ENCODE measurements around the gene NPHP3.
A peak's percentile ranks its signal among the peaks of the same experiment; 100 is the strongest.
"Not testable (repeated sequence)": the region's sequence is repeated elsewhere in the genome, so short reads cannot be mapped to it uniquely, and the experiment has no call there.

NPHP3 gene

GRCh38 chr3:132722165-132723023 lies at the start of gene NPHP3:
TSS of gene NPHP3 (minus strand) at chr3:132722409. CDS start at chr3:132722355, 54 bp downstream.
- peak; percentile 88 for DNase-seq

GRCh38 chr3:132758740-132759139 lies 36.5 kb upstream of the NPHP3 start:
- no peak for DNase-seq

GRCh38 chr3:132756108-132756650 lies 34.0 kb upstream of the NPHP3 start:
- DNase-seq, result no peak

GRCh38 chr3:132753946-132754345 lies 31.7 kb upstream of the NPHP3 start:
- no peak for DNase-seq

GRCh38 chr3:132749786-132750185 lies 27.6 kb upstream of the NPHP3 start:
- DNase-seq, result no peak

- DNase-seq, result not testable (repeated sequence)
These were observed 24.5 kb upstream of the NPHP3 start for GRCh38 chr3:132746720-132747119.

- no peak for DNase-seq
These were observed 16.1 kb upstream of the NPHP3 start for GRCh38 chr3:132738314-132738713.

- no peak for DNase-seq
These were observed 13.4 kb upstream of the NPHP3 start for GRCh38 chr3:132735589-132735988.

GRCh38 chr3:132730891-132731580 lies 8.8 kb upstream of the NPHP3 start:
- peak; percentile 55 for DNase-seq

- DNase-seq, result peak; percentile 65
These were observed 4.2 kb upstream of the NPHP3 start for GRCh38 chr3:132726341-132726823.

GRCh38 chr3:132723024-132723950 lies 1.1 kb upstream of the NPHP3 start:
- DNase-seq, result no peak

GRCh38 chr3:132721479-132722164 lies 587 bp downstream of the NPHP3 start:
- DNase-seq, result peak; percentile 3

GRCh38 chr3:132720228-132720627 lies 2.0 kb downstream of the NPHP3 start:
- DNase-seq, result no peak

- no peak for DNase-seq
These were observed 5.8 kb downstream of the NPHP3 start for GRCh38 chr3:132716372-132716771.

- no peak for DNase-seq
These were observed 8.1 kb downstream of the NPHP3 start for GRCh38 chr3:132713977-132714727.

- DNase-seq, result no peak
These were observed 11.9 kb downstream of the NPHP3 start for GRCh38 chr3:132710311-132710710.

- no peak for DNase-seq
These were observed 12.4 kb downstream of the NPHP3 start for GRCh38 chr3:132709761-132710160.

- no peak for DNase-seq
These were observed 18.5 kb downstream of the NPHP3 start for GRCh38 chr3:132703733-132704132.

- DNase-seq, result no peak
These were observed 26.8 kb downstream of the NPHP3 start for GRCh38 chr3:132695422-132695821.

- DNase-seq, result no peak
These were observed 27.2 kb downstream of the NPHP3 start for GRCh38 chr3:132694991-132695390.

GRCh38 chr3:132690040-132690439 lies 32.2 kb downstream of the NPHP3 start:
- no peak for DNase-seq
